Stomach smooth muscle (tissue), 2 donors: ENCODE results near the gene VTA1.

Source experiments
- H3K27ac ChIP-seq: one replicate; pipeline ENCODE4 v1.7.0; 2013; ENCODE audit warnings: mild to moderate bottlenecking, low read length, inconsistent platforms
- H3K27me3 ChIP-seq, 2 donors: one replicate each; pipeline ENCODE4 v1.7.0; 2013; ENCODE audit warnings: low read length in 2 of 2; ENCODE audit not compliant: insufficient read depth in 2 of 2, control insufficient read depth in 1 of 2
- H3K36me3 ChIP-seq, 2 donors: one replicate each; pipeline ENCODE4 v1.7.0; 2013; ENCODE audit warnings: low read length in 2 of 2; ENCODE audit not compliant: control insufficient read depth in 2 of 2, insufficient read depth in 2 of 2
- H3K4me1 ChIP-seq: one replicate; pipeline ENCODE4 v1.7.0; 2013; ENCODE audit warnings: low read length; ENCODE audit not compliant: control insufficient read depth, insufficient read depth
- H3K4me3 ChIP-seq, 2 donors: one replicate each; pipeline ENCODE4 v1.7.0; 2013; ENCODE audit warnings: low read length in 2 of 2
- H3K9ac ChIP-seq, 2 donors: one replicate each; pipeline ENCODE4 v1.7.0; 2013; ENCODE audit warnings: low read length in 2 of 2, mild to moderate bottlenecking in 1 of 2
- H3K9me3 ChIP-seq, 2 donors: one replicate each; pipeline ENCODE4 v1.7.0; 2013; ENCODE audit warnings: low read length in 2 of 2; ENCODE audit not compliant: control insufficient read depth in 2 of 2
- donor health status: healthy.
- donor health status: Pancreatic carcinoma.

The VTA1 gene

DNA sequence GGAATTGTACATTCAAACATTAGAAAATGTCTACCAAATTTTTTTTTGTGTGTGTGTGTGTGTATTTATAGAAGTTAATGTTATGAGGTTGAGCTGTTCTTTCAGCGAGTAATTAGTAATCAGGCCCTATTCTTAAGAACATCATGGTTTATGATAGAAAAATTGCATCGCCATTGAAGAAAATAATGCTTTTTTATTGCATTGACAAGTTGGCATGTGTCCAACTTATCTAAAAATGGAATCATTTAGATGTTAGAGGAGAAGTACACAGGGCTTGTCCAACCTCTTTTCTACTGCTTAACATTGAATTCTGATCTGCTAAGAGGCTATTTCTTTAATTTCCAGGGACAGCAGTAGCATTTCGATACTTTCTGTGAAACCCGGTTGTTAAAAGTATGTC lies 93.1 kb downstream of the VTA1 start:
- Histone ChIP-seq H3K27ac (no peak overlapping the region), H3K27me3 (no peaks in the 10 kb centered on the region), H3K9me3 (no peaks in the 10 kb centered on the region), H3K36me3 (no peaks in the 10 kb centered on the region), H3K4me1 (no peaks in the 10 kb centered on the region), H3K4me3 (no peak overlapping the region), H3K9ac (no peak overlapping the region)

DNA sequence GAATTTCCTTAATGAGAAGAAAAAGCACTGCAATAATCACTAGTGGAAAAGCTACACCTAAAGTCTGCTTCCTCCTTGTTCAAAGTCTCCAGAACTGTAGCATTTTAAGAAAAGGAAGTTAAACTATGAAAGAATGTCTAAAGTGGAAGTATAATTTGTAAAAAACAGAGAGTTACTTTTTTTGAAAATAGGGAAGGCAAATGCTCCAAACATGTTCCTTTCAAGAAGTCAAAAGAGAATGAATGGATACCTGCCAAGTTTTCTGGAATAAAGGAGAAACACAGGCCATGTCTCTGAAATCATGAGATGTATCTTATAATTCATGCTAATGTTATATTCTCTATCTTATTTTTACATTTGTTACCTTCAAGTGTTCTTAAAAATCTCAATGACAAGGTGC lies 94.0 kb downstream of the VTA1 start:
- H3K9me3 ChIP-seq: no peaks in the 10 kb centered on the region
- H3K27me3 ChIP-seq: no peaks in the 10 kb centered on the region
- H3K27ac ChIP-seq: no peak overlapping the region
- no peaks in the 10 kb centered on the region for H3K36me3 ChIP-seq
- no peak overlapping the region for H3K4me3 ChIP-seq
- no peaks in the 10 kb centered on the region for H3K4me1 ChIP-seq
- no peak overlapping the region for H3K9ac ChIP-seq

DNA sequence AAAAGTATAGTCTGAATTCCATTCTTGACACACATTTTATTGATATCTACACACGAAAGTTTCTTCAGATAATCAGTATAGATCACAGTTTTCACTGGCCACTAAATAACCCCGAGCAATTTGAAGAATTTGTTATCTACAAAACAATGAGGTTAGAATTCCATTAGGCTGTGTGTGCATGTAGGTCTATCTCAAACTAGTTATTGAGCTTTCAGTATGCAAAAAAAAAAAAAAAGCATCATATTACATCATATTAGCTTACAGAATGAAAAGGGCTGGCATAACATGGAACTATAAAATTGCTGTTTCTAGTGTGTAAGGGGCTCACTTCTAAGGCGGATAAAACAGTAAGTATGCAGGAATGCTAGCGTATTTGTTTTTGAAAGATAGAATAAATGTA lies 95.2 kb downstream of the VTA1 start:
- no peaks in the 10 kb centered on the region for H3K4me1 ChIP-seq
- no peak overlapping the region for H3K9ac ChIP-seq
- no peaks in the 10 kb centered on the region for H3K9me3 ChIP-seq
- H3K4me3 ChIP-seq: no peak overlapping the region
- no peaks in the 10 kb centered on the region for H3K36me3 ChIP-seq
- H3K27me3 ChIP-seq: no peaks in the 10 kb centered on the region
- no peak overlapping the region for H3K27ac ChIP-seq

DNA sequence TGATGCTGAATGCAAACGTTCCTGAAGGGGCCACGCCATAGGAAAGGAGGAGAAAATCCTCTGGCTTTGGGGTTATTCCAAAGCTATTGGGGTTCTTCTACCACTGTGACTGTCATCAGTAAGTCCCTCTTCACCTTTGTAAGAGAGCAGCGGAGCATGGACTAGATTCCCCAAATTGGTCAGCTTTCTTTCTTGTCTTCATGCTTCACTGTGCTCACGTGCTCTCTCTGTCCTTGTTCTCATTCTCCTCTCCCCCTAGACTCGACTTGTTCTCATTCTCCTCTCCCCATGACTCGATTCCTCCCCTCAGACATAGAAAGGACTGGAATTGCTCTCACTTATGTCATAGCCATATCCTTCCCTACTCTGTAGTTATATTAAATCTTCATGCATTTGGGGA lies 99.9 kb downstream of the VTA1 start:
- H3K27ac ChIP-seq: no peak overlapping the region
- H3K9ac ChIP-seq: no peak overlapping the region
- no peaks in the 10 kb centered on the region for H3K36me3 ChIP-seq
- no peaks in the 10 kb centered on the region for H3K4me1 ChIP-seq
- no peaks in the 10 kb centered on the region for H3K9me3 ChIP-seq
- no peaks in the 10 kb centered on the region for H3K27me3 ChIP-seq
- H3K4me3 ChIP-seq: no peak overlapping the region

DNA sequence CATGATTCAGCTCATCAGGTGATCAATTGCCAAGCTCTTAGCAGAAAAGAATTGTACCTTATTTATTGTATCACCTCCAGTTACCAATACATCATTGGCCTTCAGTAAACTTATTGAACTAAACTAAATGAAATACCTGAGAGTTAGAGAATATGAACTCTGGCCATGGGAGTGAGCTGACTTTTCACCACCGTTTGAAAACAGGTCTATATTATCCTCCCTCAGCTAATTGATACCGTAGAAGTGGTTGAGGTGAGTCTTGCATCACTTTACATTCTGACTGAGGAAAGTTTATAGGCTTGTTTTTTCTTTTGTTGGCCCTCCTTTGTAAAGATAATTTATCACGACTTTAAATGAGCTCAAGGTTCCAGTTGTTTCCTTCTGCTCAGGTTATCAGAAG lies 102.2 kb downstream of the VTA1 start:
- no peaks in the 10 kb centered on the region for H3K4me1 ChIP-seq
- H3K27me3 ChIP-seq: no peaks in the 10 kb centered on the region
- no peak overlapping the region for H3K27ac ChIP-seq
- H3K4me3 ChIP-seq: no peak overlapping the region
- H3K9ac ChIP-seq: no peak overlapping the region
- no peaks in the 10 kb centered on the region for H3K9me3 ChIP-seq
- H3K36me3 ChIP-seq: no peaks in the 10 kb centered on the region

DNA sequence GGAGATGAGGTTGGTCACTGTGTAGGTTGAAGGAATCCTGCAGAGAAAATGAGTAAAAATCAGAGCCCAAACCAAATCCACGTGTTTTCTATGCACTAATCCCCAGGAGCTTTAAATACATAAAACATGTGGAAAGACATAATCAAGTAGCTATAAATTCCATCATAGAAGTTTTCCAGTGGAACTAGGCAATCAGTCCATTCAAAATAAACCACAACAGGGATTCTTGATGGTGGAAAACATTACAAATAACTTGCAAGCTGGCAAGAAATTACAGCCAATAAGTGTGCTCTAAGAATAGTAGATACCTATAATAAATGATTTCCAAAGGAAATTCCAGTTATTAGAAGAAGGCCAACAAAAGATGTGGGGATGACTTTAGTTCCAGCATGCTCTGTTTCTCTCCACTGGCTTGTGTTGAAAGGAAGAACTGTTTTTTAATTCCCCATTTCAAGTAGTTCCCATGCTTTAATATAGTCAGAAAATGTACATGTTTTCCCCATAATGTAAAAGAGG lies 104.9 kb downstream of the VTA1 start:
- Histone ChIP-seq H3K27me3 (no peaks in the 10 kb centered on the region), H3K4me1 (no peaks in the 10 kb centered on the region), H3K4me3 (no peak overlapping the region), H3K9me3 (no peaks in the 10 kb centered on the region), H3K27ac (no peak overlapping the region), H3K36me3 (no peaks in the 10 kb centered on the region), H3K9ac (no peak overlapping the region)

DNA sequence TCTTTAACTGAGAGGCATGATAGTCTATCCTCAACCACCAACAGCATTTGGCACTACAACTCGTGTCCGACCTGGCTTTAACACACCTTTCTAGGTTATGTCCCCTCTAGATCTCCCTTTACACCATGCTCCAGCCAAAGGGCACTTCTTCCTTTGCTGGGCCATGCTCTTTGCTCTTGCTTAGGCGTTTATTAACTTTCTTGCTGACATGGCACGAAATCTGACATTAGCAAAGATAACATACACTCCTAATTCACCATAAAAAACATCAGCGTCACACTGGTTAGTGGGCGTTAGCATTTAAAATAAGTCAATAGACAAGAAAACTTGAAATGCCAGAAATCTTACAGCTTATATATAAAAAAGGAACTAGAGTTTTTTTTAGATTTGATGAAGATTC lies 107.5 kb downstream of the VTA1 start:
- Histone ChIP-seq H3K36me3 (no peaks in the 10 kb centered on the region), H3K27me3 (no peaks in the 10 kb centered on the region), H3K9me3 (no peaks in the 10 kb centered on the region), H3K27ac (no peak overlapping the region), H3K9ac (no peak overlapping the region), H3K4me1 (no peaks in the 10 kb centered on the region), H3K4me3 (no peak overlapping the region)

DNA sequence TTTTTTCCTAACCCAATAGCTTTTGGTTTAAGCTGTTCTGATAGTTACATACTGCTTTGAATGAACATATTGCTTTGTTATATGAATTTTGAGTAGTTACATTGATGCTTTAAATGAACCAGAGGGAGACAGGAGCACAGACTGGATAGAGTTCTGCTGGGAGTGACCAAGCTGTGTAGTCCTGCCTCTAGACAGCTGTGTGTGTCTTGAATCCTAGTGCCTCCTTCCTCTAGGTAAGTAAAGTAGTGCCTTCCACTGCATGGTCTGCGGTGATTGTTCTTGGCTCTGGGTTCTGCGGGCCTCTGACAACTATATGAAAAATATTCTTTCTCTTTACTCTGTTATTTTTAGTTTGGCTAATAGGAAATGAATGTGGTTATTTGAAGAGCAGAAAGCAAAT lies 108.7 kb downstream of the VTA1 start:
- no peaks in the 10 kb centered on the region for H3K27me3 ChIP-seq
- no peaks in the 10 kb centered on the region for H3K4me1 ChIP-seq
- no peak overlapping the region for H3K9ac ChIP-seq
- no peaks in the 10 kb centered on the region for H3K9me3 ChIP-seq
- H3K4me3 ChIP-seq: no peak overlapping the region
- no peaks in the 10 kb centered on the region for H3K36me3 ChIP-seq
- no peak overlapping the region for H3K27ac ChIP-seq

DNA sequence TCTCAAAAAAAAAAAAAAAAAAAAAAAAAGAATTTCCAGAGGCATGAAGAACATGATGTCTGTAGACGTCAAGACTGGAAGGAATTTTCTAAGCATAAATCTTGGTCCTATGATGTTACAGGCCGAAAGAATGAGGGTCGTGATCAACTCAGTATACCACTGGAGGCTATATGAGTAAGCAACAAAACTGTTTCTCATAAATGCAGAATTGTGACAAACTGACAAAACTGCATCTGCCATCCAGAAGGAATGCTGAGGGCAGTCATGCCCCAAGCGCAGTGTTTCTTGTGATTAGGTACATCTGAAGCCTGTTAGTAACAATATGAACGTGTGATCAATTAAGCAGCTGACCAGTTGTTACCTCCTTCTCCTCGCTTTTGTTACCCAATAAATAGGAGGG lies 111.2 kb downstream of the VTA1 start:
- Histone ChIP-seq H3K27ac (no peak overlapping the region), H3K36me3 (no peaks in the 10 kb centered on the region), H3K27me3 (no peaks in the 10 kb centered on the region), H3K9me3 (no peaks in the 10 kb centered on the region), H3K4me1 (no peaks in the 10 kb centered on the region), H3K9ac (no peak overlapping the region), H3K4me3 (no peak overlapping the region)

DNA sequence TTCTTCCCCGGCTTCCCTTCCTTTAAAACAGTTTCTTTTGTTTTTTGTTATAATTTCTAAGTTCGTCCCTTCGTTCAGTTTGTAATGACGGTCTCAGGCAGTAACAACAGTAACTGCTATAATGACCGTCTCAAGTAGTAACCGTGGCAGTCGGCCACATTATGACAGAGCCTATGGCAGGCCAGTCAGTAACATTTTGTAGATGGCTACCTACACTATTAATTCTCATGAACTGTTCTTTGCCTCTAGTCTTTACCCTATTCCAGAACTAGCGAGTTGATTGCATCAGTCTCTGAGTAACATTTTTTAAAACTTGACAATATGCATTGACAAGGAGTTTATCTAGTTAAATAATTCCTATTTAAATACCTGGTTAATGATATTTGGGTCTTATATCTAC lies 111.7 kb downstream of the VTA1 start:
- Histone ChIP-seq H3K27ac (no peak overlapping the region), H3K4me1 (no peaks in the 10 kb centered on the region), H3K9ac (no peak overlapping the region), H3K36me3 (no peaks in the 10 kb centered on the region), H3K4me3 (no peak overlapping the region), H3K9me3 (no peaks in the 10 kb centered on the region), H3K27me3 (no peaks in the 10 kb centered on the region)

DNA sequence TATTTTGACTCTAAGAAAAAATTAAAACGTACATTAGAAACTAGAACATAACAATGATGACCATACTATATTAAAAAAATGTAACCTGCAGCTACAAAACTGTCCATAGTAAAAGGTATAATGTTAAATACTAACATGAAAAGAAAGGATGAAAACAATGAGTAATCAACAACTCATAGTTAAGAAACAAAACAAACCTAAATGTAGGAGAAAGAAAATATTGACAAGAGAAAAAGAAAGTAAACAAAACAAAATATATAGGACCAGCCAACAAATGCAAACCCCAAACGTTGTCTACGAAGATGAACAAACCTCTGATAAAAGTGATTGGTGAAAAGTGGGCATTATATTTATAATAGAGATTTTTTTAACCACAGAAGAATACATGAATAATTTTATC lies 113.7 kb downstream of the VTA1 start:
- Histone ChIP-seq H3K4me3 (no peak overlapping the region), H3K27ac (no peak overlapping the region), H3K36me3 (no peaks in the 10 kb centered on the region), H3K4me1 (no peaks in the 10 kb centered on the region), H3K27me3 (no peaks in the 10 kb centered on the region), H3K9me3 (no peaks in the 10 kb centered on the region), H3K9ac (no peak overlapping the region)

DNA sequence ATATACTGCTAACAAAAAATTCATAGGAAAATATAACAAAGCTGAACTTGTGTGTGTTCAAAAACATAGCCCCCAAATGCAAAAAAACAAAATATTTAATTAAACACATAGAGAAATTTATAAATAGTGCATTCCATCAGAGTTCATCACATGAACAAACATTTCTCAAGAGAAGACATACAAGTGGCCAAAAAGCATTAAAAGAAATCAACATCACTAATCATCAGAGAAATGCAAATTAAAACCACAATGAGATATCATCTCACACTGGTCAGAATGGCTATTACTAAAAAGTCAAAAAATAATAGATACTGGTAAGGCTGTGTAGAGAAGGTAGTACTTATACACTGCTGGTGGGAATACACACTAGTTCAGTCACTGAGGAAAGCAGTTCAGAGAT lies 115.2 kb downstream of the VTA1 start:
- H3K27me3 ChIP-seq: no peaks in the 10 kb centered on the region
- no peak overlapping the region for H3K4me3 ChIP-seq
- no peaks in the 10 kb centered on the region for H3K36me3 ChIP-seq
- H3K27ac ChIP-seq: no peak overlapping the region
- no peaks in the 10 kb centered on the region for H3K4me1 ChIP-seq
- H3K9me3 ChIP-seq: no peaks in the 10 kb centered on the region
- no peak overlapping the region for H3K9ac ChIP-seq
